ENCODE data around the gene ELK3.

ELK3 gene

GRCh38 chr12:96210376-96211055 lies 16.3 kb downstream of the ELK3 start:
- H3K4me3 ChIP-seq (replicated peaks; ENCODE audit: low read depth, low read length) = no peak overlapping the region
- DNase-seq (ENCODE audit: low read depth) = peak; percentile 36
- no peak for TF ChIP-seq CTCF (IDR thresholded peaks at IDR 0.05; ENCODE audit: low read length, missing control alignments)

DNA sequence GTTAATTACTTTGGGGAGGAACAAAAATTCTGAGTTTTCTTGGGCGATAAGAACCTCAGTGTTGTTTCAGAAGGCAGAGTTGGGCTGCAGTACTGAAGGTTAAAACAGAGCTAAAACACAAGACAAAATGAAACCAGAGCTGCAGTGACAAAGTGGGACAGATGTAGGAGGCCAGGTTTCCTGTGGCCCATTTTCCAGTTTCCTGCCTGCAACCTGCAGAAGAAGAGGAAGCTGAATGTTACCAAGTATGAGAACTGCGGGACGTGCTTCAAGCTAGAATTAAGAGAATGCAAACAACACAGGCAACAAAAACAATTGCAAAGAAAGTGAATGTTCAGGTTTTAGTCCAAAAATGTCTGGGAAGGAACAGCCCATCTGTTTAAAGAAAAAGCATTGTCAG lies 17.8 kb downstream of the ELK3 start:
- DNase-seq (ENCODE audit: low read depth) = no peak
- H3K4me3 ChIP-seq (replicated peaks; ENCODE audit: low read depth, low read length) = no peak overlapping the region
- TF ChIP-seq CTCF (IDR thresholded peaks at IDR 0.05; ENCODE audit: low read length, missing control alignments) = no peak

- no peak for DNase-seq (ENCODE audit: low read depth)
- TF ChIP-seq CTCF (IDR thresholded peaks at IDR 0.05; ENCODE audit: low read length, missing control alignments) = no peak
- no peak overlapping the region for H3K4me3 ChIP-seq (replicated peaks; ENCODE audit: low read depth, low read length)
Observed at GRCh38 chr12:96212456-96213375, 18.5 kb downstream of the ELK3 start.

DNA sequence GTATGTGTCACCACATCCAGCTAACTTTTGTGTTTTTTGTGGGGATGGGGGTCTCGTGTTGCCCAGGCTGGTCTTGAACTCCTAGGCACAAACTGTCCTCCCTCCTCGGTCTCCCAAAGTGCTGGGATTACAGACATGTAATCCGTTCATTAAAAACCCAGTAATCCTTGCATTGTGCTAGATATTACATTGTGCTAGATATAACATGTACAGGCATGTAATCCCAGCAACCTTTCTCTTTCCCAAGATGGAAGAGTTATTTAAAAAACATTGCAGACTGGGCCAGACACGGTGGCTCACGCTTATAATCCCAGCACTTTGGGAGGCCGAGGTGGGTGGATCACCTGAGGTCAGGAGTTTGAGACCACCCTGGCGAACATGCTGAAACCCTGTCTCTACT lies 19.7 kb downstream of the ELK3 start:
- TF ChIP-seq CTCF (IDR thresholded peaks at IDR 0.05; ENCODE audit: low read length, missing control alignments) = no peak
- no peak overlapping the region for H3K4me3 ChIP-seq (replicated peaks; ENCODE audit: low read depth, low read length)
- no peak for DNase-seq (ENCODE audit: low read depth)

DNA sequence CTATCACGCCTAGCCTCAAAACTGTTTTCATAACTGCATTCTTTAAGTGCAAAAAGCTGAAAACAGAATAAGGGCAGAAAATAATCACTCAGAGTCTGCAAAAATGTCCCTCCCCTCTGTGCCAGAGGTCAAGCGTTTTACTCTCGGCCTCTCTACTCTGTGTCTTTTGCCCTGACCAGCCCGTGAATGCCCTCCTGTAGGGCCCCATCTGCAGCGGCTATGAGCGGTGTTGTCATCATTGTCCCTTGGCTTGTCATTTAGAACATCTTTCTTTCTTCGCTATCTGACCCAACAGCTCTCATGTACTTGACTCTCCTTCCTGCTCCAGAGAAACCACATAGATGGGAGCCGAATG lies 21.7 kb downstream of the ELK3 start:
- DNase-seq (ENCODE audit: low read depth) = no peak
- no peak for TF ChIP-seq CTCF (IDR thresholded peaks at IDR 0.05; ENCODE audit: low read length, missing control alignments)

GRCh38 chr12:96218989-96219678 lies 25.0 kb downstream of the ELK3 start:
- TF ChIP-seq CTCF (IDR thresholded peaks at IDR 0.05; ENCODE audit: low read length, missing control alignments) = no peak
- no peak for DNase-seq (ENCODE audit: low read depth)
- no peak overlapping the region for H3K4me3 ChIP-seq (replicated peaks; ENCODE audit: low read depth, low read length)

More for the DNA sequence above, 21.7 kb downstream of the ELK3 start:
- no peak overlapping the region for H3K4me3 ChIP-seq (replicated peaks; ENCODE audit: low read depth, low read length)
